Dermis blood vessel endothelial cell (primary cell): ENCODE data around the gene MAPK8. TPM values are rescaled to one million over a fixed set of nuclear protein-coding genes. Genes with fewer than 3 reads are reported as not detected.

Source experiments
- DNase-seq: peaks from one replicate; pipeline ENCODE4 v3.0.0; 2010
- total RNA-seq: library from RNA; depleted of rRNA; stranded (reverse); fragments of >200 nt; gene quantifications from 2 replicates; pipeline ENCODE4 v1.2.3, GENCODE V29; 2014

Gene MAPK8
- total RNA-seq, 1 donor from 2014 or later: 81.3 TPM

GRCh38 chr10:48478980-48479811, 172.7 kb downstream of the MAPK8 start:
- peak; percentile 16 for DNase-seq

DNA sequence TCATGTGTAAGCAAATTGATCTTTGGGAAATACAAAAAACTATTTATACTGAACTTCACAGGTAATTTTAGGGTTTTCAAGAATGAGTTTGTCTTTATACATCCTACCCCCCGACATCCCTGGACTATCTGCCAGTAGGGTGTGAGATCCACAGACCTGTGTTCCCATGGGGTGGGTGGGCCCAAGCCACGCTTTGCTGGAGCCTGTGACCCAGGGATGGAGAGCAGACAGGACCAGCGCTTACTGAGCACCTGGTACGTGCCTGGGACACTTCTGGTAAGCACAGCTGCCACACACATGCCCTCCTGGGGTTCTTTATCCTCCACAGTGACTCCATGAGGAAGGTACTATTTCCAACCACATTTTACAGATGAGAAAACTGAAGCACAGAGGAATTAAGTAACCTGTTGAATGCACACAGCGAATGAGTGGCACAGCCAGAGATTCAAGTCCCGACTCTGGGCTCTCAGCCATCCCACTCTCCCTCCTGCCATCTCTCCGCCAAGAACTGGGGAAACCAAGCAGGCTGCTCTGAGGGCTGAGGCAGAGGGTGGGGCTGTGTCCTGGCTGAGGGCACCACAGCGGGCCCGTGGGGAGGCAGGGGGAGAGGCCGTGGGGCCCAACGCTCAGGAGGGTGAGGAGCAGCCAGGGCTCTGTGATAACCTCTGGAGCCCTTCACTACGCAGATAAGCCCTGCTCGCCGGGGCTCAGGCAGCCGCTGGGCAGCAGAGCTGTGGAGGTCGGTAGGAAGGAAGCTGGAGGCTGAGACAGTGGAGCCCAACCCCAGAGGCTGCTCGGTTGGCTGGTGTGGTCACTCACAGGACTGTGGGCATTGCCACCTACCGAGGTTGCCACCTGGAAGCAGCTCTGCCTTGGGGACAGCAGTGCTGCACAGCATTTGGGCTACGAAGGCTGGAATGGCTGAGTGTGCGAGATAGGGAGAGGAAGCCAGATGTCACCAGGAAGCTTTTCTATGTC, 174.2 kb downstream of the MAPK8 start:
- no peak for DNase-seq

DNA sequence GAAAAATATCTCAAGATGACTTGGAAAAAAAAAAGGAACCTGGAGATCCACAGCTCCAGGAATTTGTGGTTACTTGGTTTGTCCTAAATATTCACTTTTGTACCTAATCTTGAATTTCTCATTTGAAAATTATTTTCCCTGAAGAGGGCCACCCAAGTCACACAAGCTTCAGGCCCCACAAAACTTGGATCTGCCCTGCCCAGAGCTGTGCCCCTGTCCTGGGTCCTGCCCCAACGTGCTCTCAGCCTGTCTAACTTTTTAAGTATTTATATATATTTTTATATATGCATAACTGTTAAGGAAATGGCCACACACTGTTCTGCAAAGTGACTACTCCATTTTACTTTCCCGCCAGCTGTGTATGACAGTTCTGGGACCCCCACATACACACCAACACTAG, 174.9 kb downstream of the MAPK8 start:
- DNase-seq: no peak

- DNase-seq: no peak
Observed at GRCh38 chr10:48482207-48482606, 175.7 kb downstream of the MAPK8 start.

DNA sequence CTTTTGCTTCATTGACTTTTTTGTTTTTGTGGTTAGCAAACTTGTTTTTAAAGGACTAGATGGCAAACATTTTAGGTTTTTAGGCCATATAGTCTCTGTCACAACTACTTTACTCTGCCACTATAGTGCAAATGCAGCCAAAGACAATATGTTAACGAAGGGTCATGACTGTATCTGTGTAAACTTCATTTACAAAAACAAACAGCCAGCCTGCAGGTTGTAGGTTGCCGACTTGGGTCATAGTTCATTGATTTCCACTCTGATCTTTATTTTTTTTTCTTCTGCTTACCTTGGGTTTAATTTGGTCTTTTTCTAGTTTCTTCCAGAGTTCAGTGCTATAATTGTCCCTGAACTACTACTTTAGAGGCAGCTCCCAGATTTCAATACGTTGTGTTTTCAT, 178.4 kb downstream of the MAPK8 start:
- DNase-seq: no peak

DNA sequence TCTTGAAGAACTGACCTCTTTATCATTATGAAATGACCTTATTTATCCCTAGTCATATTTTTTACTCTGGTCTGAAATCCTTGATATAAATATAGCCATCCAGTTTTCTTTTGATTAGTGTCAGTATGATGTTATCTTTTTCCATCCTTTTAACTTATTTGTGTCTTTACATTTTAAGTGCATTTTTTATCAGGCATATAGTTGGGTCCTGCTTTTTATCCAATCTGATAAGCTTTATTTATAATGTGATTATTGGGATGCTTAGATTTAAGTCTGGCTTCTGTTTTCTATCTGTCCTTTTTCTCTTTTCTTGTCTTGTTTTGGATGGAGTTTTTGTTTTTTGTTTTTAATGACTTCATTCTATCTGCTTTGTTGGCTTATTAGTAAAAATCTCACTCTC, 179.2 kb downstream of the MAPK8 start:
- no peak for DNase-seq

GRCh38 chr10:48487244-48487643, 180.8 kb downstream of the MAPK8 start:
- DNase-seq: no peak

Other genes starting within 250 kb of the MAPK8 start
- under 0.01 and 0.28 TPM in 2 replicates for gene FRMPD2, start 32.0 kb upstream of the MAPK8 start, total RNA-seq